Esophagus squamous epithelium (tissue), 4 donors: Measurements from ENCODE around the gene PRKCB.

Experiments used
- CTCF ChIP-seq, 6 experiments: fragments of 450-650 bp in 4 of 6; fragments of 200-600 bp in 2 of 6; sonication (generic) in 2 of 6; IDR thresholded peaks; one replicate each; pipeline ENCODE4 v1.5.1; 2016 to 2019; ENCODE audit warnings: antibody characterized with exemption in 6 of 6, mild to moderate bottlenecking in 4 of 6, moderate library complexity in 4 of 6
- POLR2A ChIP-seq, 4 donors: fragments of 450-650 bp; IDR thresholded peaks; one replicate each; pipeline ENCODE4 v1.6.1; 2017; ENCODE audit warnings: antibody characterized with exemption in 4 of 4, mild to moderate bottlenecking in 4 of 4, moderate library complexity in 3 of 4

DNA sequence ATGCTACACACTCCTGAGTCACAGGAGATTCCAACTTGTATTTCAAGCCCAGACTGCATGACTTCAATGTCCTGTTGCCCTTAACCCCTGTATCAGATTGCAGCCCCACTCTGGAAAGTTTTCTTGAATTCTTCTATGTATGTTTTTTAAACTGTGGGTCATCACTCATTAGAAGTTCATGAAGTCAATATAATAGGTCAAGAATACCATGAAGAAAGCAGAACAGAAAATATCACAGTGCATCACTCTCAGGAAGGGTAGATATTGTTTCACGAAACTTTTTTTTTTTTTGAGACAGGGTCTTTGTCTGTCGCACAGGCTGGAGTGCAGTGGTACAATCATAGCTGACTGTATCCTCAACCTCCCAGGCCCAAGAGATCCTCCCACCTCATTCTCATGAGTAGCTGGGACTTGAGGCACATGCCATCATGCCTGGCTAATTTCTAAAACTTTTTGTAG is 20.5 kb downstream of the PRKCB start:
- no peak for TF ChIP-seq CTCF (IDR thresholded peaks at IDR 0.05)
- TF ChIP-seq POLR2A (IDR thresholded peaks at IDR 0.05), result no peak
